Activated CD8-positive, alpha-beta memory T cell treated with anti-CD3 and anti-CD28 coated beads, Interleukin-2, amount 10 ng/mL, durations not matched to agents 7 days and 5 days (primary cell): ENCODE results near the gene PARN. TPM values are rescaled to one million over a fixed set of nuclear protein-coding genes. Genes with fewer than 3 reads are reported as not detected.
"Not testable (repeated sequence)": the region's sequence is repeated elsewhere in the genome, so short reads cannot be mapped to it uniquely, and the experiment has no call there.

Experiments
- ATAC-seq: fragments of 150-1000 bp; cut with Tn5 transposase; one replicate; pipeline ENCODE4 v1.10.0; 2021; ENCODE audit warnings: moderate library complexity
- CTCF ChIA-PET: fragments of 350-600 bp; sonication (Branson Sonifier 250); formaldehyde crosslinking; loops from one replicate; lab custom pipeline; 2021; ENCODE audit warnings: antibody characterized with exemption; lab: Charles Lee
- DNase-seq: peaks from one replicate; pipeline ENCODE4 v3.0.0-alpha.2; 2020
- H3K27ac Mint-ChIP-seq: one replicate; pipeline ENCODE4 v1.8.0; 2021; ENCODE audit warnings: mild to moderate bottlenecking, mixed read lengths
- H3K27me3 Mint-ChIP-seq: one replicate; pipeline ENCODE4 v1.8.0; 2021; ENCODE audit warnings: mixed read lengths
- H3K36me3 Mint-ChIP-seq: one replicate; pipeline ENCODE4 v1.8.0; 2021; ENCODE audit warnings: mild to moderate bottlenecking, mixed read lengths
- H3K4me1 Mint-ChIP-seq: one replicate; pipeline ENCODE4 v1.8.0; 2021; ENCODE audit warnings: mixed read lengths
- H3K4me3 Mint-ChIP-seq: one replicate; pipeline ENCODE4 v1.8.0; 2021; ENCODE audit warnings: mild to moderate bottlenecking, moderate library complexity, mixed read lengths
- H3K9me3 Mint-ChIP-seq: one replicate; pipeline ENCODE4 v1.8.0; 2022; ENCODE audit warnings: low read depth, mixed read lengths
- total RNA-seq, 2 experiments: library from RNA; stranded (reverse); gene quantifications; one replicate each; pipeline ENCODE4 v1.2.3, GENCODE V29; 2021

Gene PARN
- total RNA-seq, 2 experiments from 2014 or later: 40.7 to 44.6 TPM

DNA sequence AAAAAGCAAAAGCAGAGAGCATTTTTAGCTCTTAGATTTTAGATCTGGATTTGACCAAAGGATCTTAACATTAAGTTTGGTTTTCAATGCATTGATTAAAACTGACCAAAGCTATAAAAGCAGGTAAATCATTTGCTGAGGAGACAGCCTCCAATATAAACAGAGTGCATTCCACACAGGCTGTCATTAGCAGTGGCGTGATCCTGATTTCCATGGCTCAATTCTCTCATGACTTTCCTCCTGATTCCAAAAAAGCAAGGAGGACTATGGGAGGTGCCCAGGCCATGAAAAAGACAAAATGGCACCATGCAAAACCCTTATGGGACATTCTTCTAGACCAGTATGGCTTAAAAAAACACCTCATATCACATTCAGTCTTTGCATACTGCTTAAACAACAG, 53.5 kb downstream of the PARN start:
- DNase-seq (no peak), ATAC-seq (no peak)
- H3K27ac Mint-ChIP-seq: no peak overlapping the region
- no peaks in the 10 kb centered on the region for H3K4me1 Mint-ChIP-seq
- CTCF ChIA-PET: interaction anchor here (1.4 kb wide), 1 partner anchor 18 kb away, joined by 3 read pairs; no protein-coding TSS in a partner anchor
- no peak overlapping the region for H3K4me3 Mint-ChIP-seq
- H3K36me3 Mint-ChIP-seq: peaks cover 57% of the 10 kb centered on the region
- H3K9me3 Mint-ChIP-seq: no peaks in the 10 kb centered on the region
- H3K27me3 Mint-ChIP-seq: no peaks in the 10 kb centered on the region

DNA sequence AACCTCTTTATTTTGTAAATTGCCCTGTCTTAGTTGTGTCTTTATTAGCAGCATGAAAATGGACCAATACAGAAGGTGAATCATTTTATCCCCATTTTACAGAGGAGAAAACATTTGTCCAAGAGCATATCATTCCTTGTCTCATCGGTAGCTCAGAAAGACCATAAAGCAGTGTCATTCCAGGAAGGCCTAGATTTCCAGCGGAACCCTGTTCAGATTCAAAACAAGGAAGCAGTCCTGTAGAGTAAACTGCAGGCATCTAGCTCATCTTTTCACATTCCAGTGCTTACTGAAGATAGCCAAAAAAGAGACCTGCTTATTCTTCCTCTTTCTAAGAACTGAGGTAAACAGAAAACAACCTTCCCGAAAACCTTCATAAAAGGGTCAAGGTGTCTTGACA, 54.0 kb downstream of the PARN start:
- Mint-ChIP-seq H3K9me3 (no peaks in the 10 kb centered on the region), H3K27ac (no peak overlapping the region), H3K27me3 (no peaks in the 10 kb centered on the region), H3K36me3 (peaks cover 55% of the 10 kb centered on the region), H3K4me1 (no peaks in the 10 kb centered on the region), H3K4me3 (no peak overlapping the region)
- CTCF ChIA-PET: interaction anchor here (1.4 kb wide), 1 partner anchor 17 kb away, joined by 3 read pairs; no protein-coding TSS in a partner anchor
- DNase-seq: no peak
- ATAC-seq: no peak

DNA sequence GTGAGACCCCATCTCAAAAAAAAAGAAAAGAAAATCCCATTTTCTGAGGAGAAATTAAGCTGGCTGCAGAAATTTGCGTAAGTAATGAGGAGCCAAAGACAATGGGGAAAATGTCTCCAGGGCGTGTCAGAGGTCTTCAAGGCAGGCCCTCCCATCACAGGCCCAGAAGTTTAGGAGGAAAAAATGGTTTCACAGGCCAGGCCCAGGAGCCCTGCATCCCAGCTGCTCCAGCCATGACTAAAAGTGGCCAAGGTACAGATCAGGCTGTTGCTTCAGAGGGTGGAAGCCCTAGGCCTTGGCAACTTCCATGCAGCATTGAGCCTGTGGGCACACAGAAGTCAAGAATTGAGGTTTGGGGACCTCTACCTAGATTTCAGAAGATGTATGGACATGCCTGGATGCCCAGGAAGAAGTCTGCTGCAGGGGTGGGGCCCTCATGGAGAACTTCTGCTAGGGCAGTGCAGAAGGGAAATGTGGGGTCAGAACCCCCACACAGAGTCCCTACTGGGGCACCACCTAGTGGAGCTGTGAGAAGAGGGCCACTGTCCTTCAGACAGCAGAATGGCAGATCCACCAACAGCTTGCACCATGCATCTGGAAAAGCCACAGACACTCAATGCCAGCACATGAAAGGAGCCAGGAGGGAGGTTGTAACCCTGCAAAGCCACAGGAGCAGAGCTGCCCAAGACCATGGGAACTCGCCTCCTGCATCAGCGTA, 55.2 kb downstream of the PARN start:
- H3K27ac Mint-ChIP-seq, DNase-seq, H3K4me3 Mint-ChIP-seq, ATAC-seq, H3K9me3 Mint-ChIP-seq, H3K27me3 Mint-ChIP-seq, H3K4me1 Mint-ChIP-seq: not testable (repeated sequence)
- CTCF ChIA-PET: interaction anchor here (1.4 kb wide), 1 partner anchor 16 kb away, joined by 3 read pairs; no protein-coding TSS in a partner anchor
- peaks cover 50% of the 10 kb centered on the region for H3K36me3 Mint-ChIP-seq

DNA sequence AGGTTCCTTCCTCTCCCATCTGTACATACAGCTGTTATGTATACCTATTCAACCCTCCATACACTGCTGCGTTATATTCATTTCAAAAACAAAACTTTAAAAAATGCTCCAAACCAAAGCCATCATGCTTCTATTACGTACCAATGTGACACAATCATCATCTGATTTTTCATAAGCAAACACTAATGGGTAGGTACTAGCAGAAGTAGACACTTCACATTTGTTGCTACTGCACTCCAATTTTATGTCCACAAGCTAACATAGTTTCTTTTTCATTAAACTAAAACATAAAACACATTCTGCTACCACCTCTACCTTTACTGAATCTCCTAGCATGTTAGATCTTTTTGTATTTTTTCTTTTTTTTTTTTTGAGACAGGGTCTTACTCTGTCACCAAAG, 57.5 kb downstream of the PARN start:
- CTCF ChIA-PET: no interaction called here
- Mint-ChIP-seq H3K27me3 (no peaks in the 10 kb centered on the region), H3K4me1 (peaks cover 2% of the 10 kb centered on the region), H3K27ac (no peak overlapping the region), H3K4me3 (no peak overlapping the region), H3K9me3 (no peaks in the 10 kb centered on the region), H3K36me3 (peaks cover 44% of the 10 kb centered on the region)
- no peak for ATAC-seq
- no peak for DNase-seq

DNA sequence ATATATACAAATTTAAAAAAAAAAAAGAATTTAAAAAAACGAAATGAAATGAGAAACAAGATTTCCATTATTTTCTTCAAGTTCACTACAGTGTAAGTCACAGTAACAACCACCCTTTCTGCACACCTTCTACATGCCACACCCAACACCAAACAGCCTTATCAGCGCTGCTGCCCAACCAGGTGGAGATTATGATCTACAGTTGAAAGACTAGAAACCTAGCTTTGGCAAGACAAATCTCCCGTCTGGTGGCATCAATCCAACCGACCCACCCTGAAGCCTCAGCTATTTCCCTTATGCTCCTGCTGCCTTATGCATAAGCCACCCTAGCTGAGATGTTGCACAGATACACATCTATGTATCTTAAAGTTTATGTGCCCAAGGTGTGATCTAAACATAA, 60.8 kb downstream of the PARN start:
- H3K4me3 Mint-ChIP-seq: no peak overlapping the region
- H3K27me3 Mint-ChIP-seq: no peaks in the 10 kb centered on the region
- ATAC-seq: no peak
- no peak for DNase-seq
- CTCF ChIA-PET: interaction anchor here (0.8 kb wide), 1 partner anchor 649 kb away, joined by 3 read pairs; the partner anchor contains the start of gene ERCC4
- peaks cover 10% of the 10 kb centered on the region for H3K4me1 Mint-ChIP-seq
- H3K27ac Mint-ChIP-seq: no peak overlapping the region
- H3K36me3 Mint-ChIP-seq: peaks cover 15% of the 10 kb centered on the region
- no peaks in the 10 kb centered on the region for H3K9me3 Mint-ChIP-seq

DNA sequence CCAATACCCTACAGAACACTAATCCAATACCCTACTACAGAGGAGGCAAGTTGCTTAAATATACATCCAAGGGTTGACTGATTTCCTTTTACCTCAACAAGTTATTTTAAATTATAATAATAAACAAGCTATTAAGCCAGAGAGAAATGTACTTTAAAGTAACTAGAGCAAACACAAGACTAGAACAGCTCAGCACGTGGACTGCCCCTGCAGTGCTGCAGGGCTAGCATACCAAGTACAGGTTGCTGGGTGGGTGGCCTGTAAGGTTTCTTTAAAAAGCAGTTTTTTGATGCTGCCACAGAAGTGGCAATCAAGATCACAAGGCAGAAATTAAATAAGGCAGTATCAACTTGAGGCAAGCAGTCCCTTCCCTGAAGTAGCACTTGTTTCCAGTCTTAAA, 63.5 kb downstream of the PARN start:
- Mint-ChIP-seq H3K4me1 (peaks cover 10% of the 10 kb centered on the region), H3K36me3 (peaks cover 4% of the 10 kb centered on the region), H3K4me3 (no peak overlapping the region), H3K27ac (no peak overlapping the region), H3K27me3 (no peaks in the 10 kb centered on the region), H3K9me3 (no peaks in the 10 kb centered on the region)
- DNase-seq (no peak), ATAC-seq (no peak)
- CTCF ChIA-PET: no interaction called here

DNA sequence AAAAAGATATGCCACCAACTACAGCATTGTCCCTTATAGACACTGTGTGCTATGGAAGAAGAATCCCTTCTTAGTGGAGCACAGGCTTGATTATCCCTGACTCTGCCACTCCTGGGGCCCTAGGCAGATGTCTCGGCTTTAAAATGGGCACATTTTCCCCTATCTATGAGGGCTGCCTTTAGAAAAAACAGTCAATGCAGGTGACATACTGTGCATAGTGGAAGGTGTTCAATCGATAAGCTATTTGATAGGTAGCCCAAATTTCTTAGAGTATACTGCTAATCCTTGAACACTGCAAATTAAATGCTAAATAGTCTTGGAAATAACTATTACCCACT, 64.4 kb downstream of the PARN start:
- H3K27me3 Mint-ChIP-seq: no peaks in the 10 kb centered on the region
- CTCF ChIA-PET: interaction anchor here (1.0 kb wide), 1 partner anchor 11 kb away, joined by 3 read pairs; no protein-coding TSS in a partner anchor
- H3K4me3 Mint-ChIP-seq: no peak overlapping the region
- H3K4me1 Mint-ChIP-seq: peaks cover 10% of the 10 kb centered on the region
- DNase-seq: no peak
- peak overlapping the region; percentile 74 for H3K27ac Mint-ChIP-seq
- peaks cover 4% of the 10 kb centered on the region for H3K36me3 Mint-ChIP-seq
- no peaks in the 10 kb centered on the region for H3K9me3 Mint-ChIP-seq
- no peak for ATAC-seq

DNA sequence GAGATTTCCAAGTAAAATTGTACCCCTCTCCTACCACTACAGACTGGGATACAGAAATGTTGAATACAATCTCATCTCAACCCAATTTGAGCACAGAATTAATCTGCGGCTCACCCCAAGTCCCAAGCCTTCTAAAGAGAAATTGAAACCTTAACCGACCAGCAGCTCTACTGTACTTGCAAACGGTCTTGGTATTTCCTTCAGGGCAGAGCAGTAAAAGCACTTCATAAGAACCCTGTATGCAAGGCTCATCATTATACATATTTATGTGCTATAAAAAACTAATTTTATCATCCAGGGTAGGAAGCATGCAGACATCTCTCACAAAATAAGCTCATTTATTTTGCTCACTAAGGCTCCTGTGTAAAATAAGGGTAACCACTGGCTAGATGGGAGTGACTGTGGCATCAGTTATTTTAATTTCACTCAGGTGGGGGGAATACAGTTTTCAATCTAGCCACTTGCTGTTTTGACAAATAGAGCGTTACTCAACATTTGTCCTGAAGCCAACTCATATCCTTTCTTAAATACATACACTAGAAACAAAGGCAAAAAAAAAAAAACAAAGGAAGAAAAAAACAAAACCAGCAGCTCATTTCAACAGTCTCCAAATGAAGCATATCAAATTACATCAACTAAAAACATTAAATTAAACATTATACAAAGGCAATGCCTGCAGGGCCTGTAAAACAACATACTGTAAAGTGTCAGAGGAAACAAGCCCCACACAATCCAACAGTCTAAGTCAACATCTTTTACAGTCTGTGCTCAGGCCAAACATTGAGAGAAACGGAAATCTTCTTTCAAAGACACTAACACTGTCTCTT, 65.0 kb downstream of the PARN start:
- Mint-ChIP-seq H3K4me1 (peaks cover 10% of the 10 kb centered on the region), H3K9me3 (no peaks in the 10 kb centered on the region), H3K4me3 (peak overlapping the region; percentile 27), H3K27ac (peak overlapping the region; percentile 74), H3K36me3 (peaks cover 4% of the 10 kb centered on the region), H3K27me3 (no peaks in the 10 kb centered on the region)
- CTCF ChIA-PET: interaction anchor here (1.0 kb wide), 1 partner anchor 10 kb away, joined by 3 read pairs; no protein-coding TSS in a partner anchor
- DNase-seq (no peak), ATAC-seq (peak; percentile 51)

DNA sequence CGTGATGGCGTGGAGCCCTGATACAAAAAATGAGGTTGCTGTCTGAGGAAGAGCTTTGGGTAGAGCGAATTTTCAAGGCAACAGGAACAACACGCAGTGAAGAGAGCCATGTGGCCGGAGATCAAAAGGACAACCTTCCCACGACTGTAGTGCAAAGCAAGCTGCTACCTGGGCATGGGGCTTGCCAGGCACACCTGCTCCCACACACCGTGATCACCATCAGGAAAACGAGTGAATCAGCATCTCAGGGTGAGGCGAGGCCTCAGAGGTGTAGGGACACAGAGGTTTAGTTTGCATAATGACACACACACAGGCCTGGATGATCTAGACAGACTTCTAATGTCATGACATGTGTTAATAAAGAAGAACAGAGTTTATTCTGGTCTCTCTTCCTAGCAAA, 65.7 kb downstream of the PARN start:
- Mint-ChIP-seq H3K9me3 (no peaks in the 10 kb centered on the region), H3K4me3 (no peak overlapping the region), H3K27ac (no peak overlapping the region), H3K4me1 (peaks cover 10% of the 10 kb centered on the region), H3K27me3 (no peaks in the 10 kb centered on the region), H3K36me3 (peaks cover 7% of the 10 kb centered on the region)
- DNase-seq (no peak), ATAC-seq (no peak)
- CTCF ChIA-PET: no interaction called here

DNA sequence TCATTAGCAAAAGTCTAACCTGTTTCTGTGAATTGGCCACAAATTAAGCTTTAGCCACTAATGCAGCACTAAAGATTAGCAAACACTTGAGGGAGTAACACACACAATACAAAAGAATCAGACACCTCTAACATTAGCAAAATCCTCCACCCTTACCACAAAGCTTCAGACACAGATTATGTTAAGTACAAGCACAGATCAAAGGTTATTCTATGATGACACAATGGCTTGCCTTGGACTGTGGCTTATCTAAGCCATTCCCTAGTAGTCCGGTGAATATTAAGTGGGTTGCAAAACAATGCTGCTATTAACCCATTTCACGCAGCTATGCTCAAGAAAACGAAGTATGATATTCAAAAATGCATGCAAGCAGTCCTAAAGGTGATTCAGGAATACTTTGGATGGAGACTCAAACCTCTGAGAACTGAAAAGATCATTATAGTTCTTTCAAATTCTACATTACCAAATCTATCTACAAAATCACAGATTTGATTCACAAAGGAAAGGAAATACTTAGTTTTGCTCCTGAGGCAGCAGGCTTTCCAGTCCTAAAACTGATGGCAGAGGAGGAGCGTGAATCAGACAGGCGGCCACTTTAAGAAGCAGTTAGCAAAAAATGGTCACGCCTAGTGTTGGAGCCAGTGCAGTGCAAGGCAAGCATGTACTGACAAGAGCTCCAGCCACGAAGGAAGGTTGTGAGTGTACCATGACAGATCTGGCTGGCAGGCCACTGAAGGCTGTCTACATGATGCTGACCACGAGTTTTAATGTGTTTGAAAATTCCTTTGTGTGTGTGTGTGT, 67.2 kb downstream of the PARN start:
- CTCF ChIA-PET: no interaction called here
- H3K36me3 Mint-ChIP-seq: peaks cover 8% of the 10 kb centered on the region
- H3K27ac Mint-ChIP-seq: peak overlapping the region; percentile 24

DNA sequence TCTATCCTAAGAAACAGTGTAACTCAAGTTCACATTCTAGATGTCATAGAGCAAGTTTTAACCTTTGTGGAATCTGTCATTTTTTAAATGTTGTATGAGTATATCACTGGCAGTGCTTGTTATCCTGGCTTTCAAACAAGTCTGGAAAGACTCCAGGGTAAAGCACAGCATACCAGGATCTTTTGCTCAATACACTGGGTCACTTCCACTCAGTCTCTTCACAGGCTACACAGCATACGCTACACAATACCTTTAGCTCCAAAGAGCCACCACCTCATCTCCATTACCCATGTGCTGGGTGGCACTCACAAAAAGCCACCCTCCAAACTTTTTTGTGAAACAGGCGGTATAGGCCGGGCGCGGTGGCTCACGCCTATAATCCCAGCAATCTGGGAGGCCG, 69.5 kb downstream of the PARN start:
- peaks cover 9% of the 10 kb centered on the region for H3K4me1 Mint-ChIP-seq
- H3K27ac Mint-ChIP-seq: no peak overlapping the region
- no peaks in the 10 kb centered on the region for H3K27me3 Mint-ChIP-seq
- ATAC-seq (no peak), DNase-seq (no peak)
- H3K4me3 Mint-ChIP-seq: no peak overlapping the region
- H3K9me3 Mint-ChIP-seq: no peaks in the 10 kb centered on the region
- CTCF ChIA-PET: no interaction called here
- H3K36me3 Mint-ChIP-seq: peaks cover 12% of the 10 kb centered on the region

More for the DNA sequence above, 67.2 kb downstream of the PARN start:
- no peak for ATAC-seq
- H3K27me3 Mint-ChIP-seq: no peaks in the 10 kb centered on the region
- no peak overlapping the region for H3K4me3 Mint-ChIP-seq
- no peaks in the 10 kb centered on the region for H3K9me3 Mint-ChIP-seq
- no peak for DNase-seq
- H3K4me1 Mint-ChIP-seq: peaks cover 10% of the 10 kb centered on the region

DNA sequence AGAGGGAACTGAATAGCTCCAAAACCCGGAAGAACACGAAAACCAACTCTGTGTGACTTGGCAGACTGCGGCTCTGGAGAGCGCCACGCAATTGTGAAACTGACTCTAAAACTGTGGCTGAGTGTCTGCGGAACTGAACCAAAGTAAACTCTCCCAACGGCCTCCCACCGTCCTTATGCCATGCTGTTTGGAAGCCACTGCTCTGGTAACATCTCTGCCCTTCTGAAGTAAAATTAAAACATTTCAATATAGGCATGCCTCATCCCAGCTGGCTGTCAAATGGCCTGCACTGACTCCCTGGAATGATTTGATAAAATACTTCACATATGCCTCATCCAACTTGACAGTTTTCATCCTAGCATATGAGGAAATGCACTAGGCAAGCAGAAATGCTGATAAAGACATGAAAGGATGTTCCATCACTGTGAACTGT, 70.2 kb downstream of the PARN start:
- Mint-ChIP-seq H3K27ac (no peak overlapping the region), H3K9me3 (no peaks in the 10 kb centered on the region), H3K27me3 (no peaks in the 10 kb centered on the region), H3K4me3 (no peak overlapping the region), H3K36me3 (peaks cover 10% of the 10 kb centered on the region), H3K4me1 (peaks cover 2% of the 10 kb centered on the region)
- DNase-seq (no peak), ATAC-seq (no peak)
- CTCF ChIA-PET: no interaction called here

DNA sequence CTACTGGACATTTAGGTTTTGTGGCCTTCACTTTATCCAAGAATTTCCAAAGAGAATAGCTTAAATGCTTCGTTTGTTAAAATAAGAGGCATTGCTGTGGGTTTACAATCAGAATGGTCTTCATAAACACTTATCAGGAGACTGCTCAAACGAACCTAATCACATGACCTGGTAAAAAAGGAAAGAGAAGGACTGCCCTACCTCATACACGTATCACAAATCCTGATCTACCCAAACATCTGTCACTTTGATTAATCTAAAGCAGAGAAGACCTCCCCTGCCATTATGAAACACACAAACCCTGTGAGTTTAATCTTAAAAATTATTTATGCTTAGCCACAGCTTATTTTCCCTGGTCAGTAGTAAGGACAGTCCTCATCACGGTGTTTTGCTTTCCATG, 76.6 kb downstream of the PARN start:
- Mint-ChIP-seq H3K36me3 (peaks cover 14% of the 10 kb centered on the region), H3K9me3 (no peaks in the 10 kb centered on the region), H3K27ac (no peak overlapping the region), H3K27me3 (no peaks in the 10 kb centered on the region), H3K4me3 (no peak overlapping the region), H3K4me1 (no peaks in the 10 kb centered on the region)
- ATAC-seq: no peak
- no peak for DNase-seq
- CTCF ChIA-PET: no interaction called here
